Epithelial cell of esophagus (primary cell): ENCODE results near the gene BOLL.

ENCODE experiments used
- DNase-seq: peaks from one replicate; pipeline ENCODE4 v3.0.0; 2010; ENCODE audit warnings: low read depth
- H3K4me3 ChIP-seq: 2 replicates; pipeline ENCODE4 v1.5.1; 2011; ENCODE audit warnings: mild to moderate bottlenecking, low read length, control low read depth
- TF ChIP-seq, protein P1 (sequence below): IDR thresholded peaks from 2 replicates; pipeline ENCODE4 v1.5.1; 2011; ENCODE audit warnings: low read depth, mild to moderate bottlenecking, low read length, control low read depth, inconsistent platforms; ENCODE audit not compliant: insufficient read depth; ENCODE audit errors: missing control alignments

BOLL gene

GRCh38 chr2:197804758-197805714, 19.9 kb upstream of the BOLL start:
- no peak for DNase-seq
- TF ChIP-seq, protein P1, sequence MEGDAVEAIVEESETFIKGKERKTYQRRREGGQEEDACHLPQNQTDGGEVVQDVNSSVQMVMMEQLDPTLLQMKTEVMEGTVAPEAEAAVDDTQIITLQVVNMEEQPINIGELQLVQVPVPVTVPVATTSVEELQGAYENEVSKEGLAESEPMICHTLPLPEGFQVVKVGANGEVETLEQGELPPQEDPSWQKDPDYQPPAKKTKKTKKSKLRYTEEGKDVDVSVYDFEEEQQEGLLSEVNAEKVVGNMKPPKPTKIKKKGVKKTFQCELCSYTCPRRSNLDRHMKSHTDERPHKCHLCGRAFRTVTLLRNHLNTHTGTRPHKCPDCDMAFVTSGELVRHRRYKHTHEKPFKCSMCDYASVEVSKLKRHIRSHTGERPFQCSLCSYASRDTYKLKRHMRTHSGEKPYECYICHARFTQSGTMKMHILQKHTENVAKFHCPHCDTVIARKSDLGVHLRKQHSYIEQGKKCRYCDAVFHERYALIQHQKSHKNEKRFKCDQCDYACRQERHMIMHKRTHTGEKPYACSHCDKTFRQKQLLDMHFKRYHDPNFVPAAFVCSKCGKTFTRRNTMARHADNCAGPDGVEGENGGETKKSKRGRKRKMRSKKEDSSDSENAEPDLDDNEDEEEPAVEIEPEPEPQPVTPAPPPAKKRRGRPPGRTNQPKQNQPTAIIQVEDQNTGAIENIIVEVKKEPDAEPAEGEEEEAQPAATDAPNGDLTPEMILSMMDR = no peak
- peak overlapping the region; percentile 50 for H3K4me3 ChIP-seq

GRCh38 chr2:197804049-197804757, 19.1 kb upstream of the BOLL start, which contains the start of gene PLCL1:
PLCL1 (plus strand) TSS chr2:197804593.
- peak within 1 kb of the TSS; percentile 50 for H3K4me3 ChIP-seq
- DNase-seq = peak; percentile 93
- TF ChIP-seq, protein P1 = no peak

DNA sequence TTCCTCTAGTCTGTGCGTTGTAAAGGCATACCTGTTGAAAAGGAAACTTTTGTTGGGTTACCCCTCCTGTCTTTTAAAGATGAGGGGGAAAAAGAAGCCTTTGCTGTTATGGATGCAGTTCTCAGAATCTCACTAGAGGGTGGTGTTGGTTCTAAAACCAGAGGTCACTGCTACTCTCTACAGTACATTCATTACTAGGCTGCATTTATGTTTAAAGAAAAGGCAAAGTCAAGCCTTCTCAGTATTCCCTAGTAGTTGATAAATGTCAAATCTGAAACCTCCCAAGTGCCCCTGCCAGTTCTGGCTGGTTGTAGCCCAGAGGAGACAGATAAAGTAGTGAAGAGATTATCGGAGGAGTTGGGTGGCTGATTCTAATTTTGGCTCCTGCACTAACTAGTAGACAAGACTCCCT, 17.9 kb upstream of the BOLL start:
- TF ChIP-seq, protein P1 = peak; percentile 81
- DNase-seq = peak; percentile 59
- H3K4me3 ChIP-seq = no peak overlapping the region

DNA sequence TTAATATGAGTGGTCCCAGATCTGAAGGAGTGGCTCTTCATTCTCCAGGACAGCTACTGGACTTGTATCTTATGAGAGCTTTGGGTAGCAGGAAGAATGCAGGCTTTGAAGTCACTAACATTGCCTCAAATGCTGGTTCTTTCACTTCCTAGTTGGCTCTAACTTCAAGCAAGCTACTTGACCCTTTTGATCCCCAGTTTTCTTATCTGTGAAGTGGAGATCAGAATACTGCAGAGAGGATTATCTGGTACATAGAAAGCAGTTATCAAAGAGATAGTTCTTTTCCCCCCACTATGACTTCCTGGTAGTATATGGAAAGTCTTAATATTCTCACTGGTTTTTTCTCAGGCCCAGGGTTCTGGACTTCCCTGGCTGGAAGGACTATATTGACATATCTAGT, 15.9 kb upstream of the BOLL start:
- H3K4me3 ChIP-seq = no peak overlapping the region
- DNase-seq = no peak
- TF ChIP-seq, protein P1 = no peak

DNA sequence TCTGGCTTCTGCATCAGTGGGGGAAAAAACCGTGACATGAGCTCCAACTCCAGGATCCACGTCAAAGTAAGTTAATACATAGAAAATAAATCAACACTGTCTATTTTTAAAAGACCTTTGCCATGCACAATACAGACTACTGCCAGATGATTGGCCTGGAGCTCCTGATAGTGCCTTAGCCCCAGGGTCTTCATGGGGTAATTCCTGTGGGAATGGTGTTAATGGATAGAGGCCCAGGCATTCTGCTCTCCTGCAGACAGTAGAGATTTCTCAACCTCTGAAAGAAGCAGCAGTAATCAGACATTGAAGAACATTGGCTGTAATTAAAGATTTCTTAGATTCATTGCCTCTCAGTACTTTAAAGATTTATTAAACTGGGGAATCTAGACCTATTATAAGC, 15.0 kb upstream of the BOLL start:
- H3K4me3 ChIP-seq = no peak overlapping the region
- DNase-seq = no peak
- TF ChIP-seq, protein P1 = no peak

DNA sequence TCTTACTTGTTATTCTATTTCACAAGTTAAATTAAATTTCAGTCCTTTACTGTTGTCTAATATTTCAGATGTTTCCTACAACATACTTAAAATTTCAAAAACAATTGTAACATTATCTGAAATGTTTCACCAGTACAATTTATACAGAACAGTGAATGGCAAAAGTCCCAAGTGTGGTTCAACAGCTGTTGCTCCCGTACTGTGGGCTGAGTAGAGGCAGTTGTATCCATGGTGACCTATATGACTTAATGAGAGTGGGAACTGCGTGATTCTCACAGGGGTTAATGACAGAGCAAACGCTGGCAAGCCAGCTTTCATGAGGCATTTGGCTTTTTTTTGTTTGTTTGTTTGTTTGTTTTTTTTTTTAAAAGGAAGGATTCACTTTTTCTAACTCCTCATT, 13.9 kb upstream of the BOLL start:
- TF ChIP-seq, protein P1 = no peak
- H3K4me3 ChIP-seq = no peak overlapping the region
- no peak for DNase-seq
